CD4-positive, alpha-beta T cell treated with Interleukin-6 for 4 hours (primary cell): ENCODE results near the gene SPG7.

Experiments
- DNase-seq: peaks from one replicate; pipeline ENCODE4 v3.0.0-alpha.2; 2020; ENCODE audit warnings: mixed read lengths

The SPG7 gene

DNA sequence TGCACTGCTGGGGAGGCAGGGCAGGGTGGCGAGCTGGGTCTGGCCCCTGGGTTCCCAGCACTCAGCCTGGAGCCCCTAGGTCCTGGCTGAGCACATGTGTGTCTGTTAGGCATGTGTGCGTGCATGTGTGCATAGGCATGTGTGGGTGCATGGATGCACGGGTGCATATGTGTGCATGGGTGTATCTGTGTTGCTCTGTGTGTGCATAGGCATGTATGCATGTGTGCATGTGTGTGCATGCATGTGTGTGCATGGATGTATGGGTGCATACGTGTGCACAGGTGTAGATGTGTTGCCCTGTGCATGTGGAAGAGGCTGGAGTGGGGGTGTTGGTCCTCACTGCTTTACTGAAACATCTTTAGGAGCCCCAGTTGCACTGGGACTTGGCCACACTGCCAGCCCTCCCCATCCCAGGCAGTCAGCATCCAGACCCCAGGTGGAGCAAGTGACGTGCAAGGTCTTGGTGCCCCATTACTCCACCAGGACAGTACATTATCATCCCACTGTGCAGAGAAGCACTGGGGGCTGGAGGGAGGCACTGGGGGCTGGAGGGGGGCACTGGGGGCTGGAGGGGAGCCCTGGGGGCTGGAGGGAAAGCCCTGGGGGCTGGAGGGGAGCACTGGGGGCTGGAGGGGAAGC, 94.9 kb downstream of the SPG7 start:
- DNase-seq = no peak

DNA sequence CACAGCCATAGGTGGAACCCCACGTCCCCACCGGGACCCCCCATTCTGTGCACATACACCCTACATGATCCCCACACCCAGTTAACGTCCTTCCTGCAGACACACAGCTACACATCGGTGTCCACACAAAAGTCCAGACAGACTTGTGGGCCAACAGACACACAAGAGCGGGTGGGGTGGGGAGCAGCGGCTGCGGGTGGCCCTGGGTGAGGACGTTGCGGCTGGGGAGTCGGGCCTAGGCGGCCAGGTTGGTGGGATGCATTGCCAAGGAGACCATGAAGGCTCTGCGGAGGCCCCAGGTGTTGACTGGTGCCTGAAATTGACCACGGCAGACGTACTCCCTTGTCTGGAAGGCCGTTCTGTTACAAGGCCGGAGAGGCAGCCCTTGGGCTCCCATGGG, 96.6 kb downstream of the SPG7 start:
- no peak for DNase-seq

DNA sequence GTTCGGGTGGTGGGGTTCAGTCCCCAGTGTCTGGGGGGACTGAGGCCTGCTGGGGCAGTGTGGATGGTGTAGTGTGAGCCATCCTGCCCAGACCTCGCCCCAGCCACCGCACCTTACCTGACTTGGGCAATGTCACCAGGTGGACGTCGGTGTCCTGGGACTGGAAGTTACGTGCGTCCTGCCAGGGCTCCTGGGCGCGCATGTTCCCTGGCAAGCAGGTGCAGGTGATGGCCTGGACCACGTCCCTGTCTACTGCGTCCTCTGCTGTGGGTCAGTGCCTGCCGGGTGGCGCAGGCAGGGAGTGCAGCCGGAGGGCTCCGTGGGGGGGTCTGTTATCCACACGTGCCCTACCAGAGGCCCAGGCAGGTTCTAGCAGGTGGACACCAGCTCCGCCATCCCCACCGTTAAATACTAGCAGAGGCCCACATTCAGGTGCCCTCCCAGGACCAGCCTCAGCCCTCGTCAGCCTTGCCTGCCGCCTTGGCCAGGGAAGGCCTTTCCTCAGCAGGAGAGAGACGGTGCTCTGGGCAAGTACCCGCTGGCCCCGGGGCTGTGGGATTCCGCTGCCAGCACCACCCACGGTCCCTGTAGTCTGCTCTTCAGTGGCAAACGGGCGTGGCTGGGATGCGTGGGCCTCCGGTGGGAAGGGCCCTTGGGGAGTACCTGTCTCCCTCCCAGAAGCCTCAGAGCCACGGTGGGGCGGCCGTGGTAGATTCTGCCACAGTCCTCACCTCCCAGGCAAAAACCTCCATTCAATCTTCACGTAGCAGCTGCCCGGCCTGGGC, 97.2 kb downstream of the SPG7 start:
- no peak for DNase-seq

DNA sequence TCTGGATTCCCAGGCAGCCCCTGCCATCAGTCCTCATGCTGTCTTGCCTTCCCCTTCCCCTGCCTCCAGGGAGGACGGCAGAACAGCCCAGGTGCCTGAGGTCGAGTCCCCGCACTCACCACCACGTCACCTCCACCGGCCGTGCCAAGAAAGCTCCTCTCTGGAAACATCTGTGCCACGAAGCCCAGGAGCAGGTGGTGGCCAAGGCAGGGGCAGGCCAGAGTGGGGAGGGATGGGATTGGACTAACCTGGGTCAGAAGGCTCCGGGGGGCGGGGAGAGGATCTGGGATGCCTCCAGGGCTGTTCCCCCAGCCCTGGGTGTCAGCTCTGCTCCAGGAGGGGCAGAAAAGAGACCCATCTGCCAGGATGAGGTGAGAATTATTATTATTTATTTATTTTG, 97.8 kb downstream of the SPG7 start:
- no peak for DNase-seq
